ENCODE data around the gene TRIM33.
A peak's percentile ranks its signal among the peaks of the same experiment; 100 is the strongest.
"Not testable (repeated sequence)": the region's sequence is repeated elsewhere in the genome, so short reads cannot be mapped to it uniquely, and the experiment has no call there.

Gene TRIM33

DNA sequence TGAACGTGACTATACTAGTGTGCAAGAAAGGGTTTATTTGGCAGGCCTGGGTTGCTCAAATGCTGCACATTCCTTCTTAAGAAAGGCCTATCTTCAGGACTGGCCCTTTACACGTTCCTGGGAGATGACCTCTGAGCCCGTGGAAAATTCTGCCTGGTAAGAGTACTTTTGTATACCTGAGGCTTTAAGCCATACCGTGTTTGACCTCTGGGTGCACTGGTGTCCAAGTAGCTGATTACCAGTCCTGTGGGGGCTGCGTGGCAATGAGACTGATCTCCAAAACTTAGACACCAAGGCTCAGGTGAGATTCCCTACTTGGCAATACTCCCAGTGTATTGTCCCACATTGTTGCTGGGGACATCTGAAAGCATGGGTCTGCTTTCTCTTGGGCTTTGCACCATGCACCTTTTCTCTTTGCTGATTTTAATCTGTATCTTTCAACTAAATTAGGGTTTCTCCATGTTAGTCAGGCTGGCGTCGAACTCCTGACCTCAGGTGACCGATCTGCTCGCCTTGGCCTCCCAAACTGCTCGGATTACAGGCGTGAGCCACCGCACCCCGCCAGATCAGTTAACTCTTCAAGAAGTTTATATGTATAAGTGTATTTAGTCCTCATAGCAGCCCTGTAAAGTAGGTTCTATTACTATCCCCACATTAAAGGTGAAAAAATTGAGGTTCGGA is 44.5 kb downstream of the TRIM33 start:
- no peak for DNase-seq (ENCODE audit: low spot score)

DNA sequence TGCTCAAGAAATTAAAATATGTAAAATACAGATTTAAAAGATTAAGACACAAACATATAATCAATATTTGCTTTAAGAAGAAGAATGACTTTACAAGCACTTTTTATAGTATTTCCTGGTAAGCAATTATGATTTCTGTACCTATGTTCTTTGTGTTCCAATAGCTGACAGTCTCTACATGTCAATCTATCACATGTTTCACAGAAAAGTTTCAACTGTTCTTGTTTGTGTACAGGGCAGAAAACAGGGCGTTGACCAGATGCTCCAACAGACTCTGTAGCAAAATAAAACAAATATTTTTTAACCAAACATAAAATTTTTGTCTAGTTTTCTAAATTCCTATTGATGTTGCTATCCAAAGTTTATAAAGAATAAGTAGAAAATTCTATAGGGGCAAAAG is 48.0 kb downstream of the TRIM33 start:
- DNase-seq (ENCODE audit: low spot score) = no peak

- DNase-seq (ENCODE audit: low spot score) = no peak
Observed at GRCh38 chr1:114462341-114462740, 48.7 kb downstream of the TRIM33 start.

- DNase-seq (ENCODE audit: low spot score) = peak; percentile 88
Observed at GRCh38 chr1:114458237-114458777, 52.7 kb downstream of the TRIM33 start.

DNA sequence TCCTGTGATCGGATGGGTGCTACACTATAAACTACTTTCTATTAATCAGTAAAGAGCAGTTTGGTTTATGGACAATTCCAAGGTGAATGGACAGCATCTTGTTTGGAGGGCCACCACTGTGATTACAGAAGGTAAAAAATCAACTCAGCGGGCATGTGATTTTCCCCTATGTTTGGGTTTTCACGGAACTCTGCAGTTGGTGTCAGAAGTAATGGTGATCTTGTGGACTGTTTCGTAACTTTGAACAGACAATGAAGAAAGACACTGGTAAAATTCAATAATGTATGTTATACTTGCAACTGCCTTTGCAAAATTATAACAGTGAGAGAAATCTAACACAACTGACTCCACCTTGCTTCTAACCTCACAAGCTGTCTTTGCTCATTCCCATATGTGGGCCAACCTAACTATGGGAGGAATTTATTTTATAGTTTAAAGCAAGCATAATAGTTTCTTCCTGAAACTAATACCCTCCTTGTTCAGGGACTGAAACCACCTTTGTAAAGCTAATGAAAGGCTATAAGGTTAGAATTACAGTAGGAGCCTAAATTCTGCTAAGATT is 53.2 kb downstream of the TRIM33 start:
- no peak for DNase-seq (ENCODE audit: low spot score)

GRCh38 chr1:114456586-114456985 is 54.4 kb downstream of the TRIM33 start:
- no peak for DNase-seq (ENCODE audit: low spot score)

- DNase-seq (ENCODE audit: low spot score) = no peak
Observed at GRCh38 chr1:114455102-114455785, 55.8 kb downstream of the TRIM33 start.

- no peak for DNase-seq (ENCODE audit: low spot score)
Observed at GRCh38 chr1:114454539-114454938, 56.5 kb downstream of the TRIM33 start.

- DNase-seq (ENCODE audit: low spot score) = no peak
Observed at GRCh38 chr1:114453361-114453784, 57.6 kb downstream of the TRIM33 start.

- DNase-seq (ENCODE audit: low spot score) = no peak
Observed at GRCh38 chr1:114448370-114449036, 62.5 kb downstream of the TRIM33 start.

- DNase-seq (ENCODE audit: low spot score) = no peak
Observed at GRCh38 chr1:114446198-114446597, 64.8 kb downstream of the TRIM33 start.

GRCh38 chr1:114443226-114443625 is 67.8 kb downstream of the TRIM33 start:
- DNase-seq (ENCODE audit: low spot score) = not testable (repeated sequence)

DNA sequence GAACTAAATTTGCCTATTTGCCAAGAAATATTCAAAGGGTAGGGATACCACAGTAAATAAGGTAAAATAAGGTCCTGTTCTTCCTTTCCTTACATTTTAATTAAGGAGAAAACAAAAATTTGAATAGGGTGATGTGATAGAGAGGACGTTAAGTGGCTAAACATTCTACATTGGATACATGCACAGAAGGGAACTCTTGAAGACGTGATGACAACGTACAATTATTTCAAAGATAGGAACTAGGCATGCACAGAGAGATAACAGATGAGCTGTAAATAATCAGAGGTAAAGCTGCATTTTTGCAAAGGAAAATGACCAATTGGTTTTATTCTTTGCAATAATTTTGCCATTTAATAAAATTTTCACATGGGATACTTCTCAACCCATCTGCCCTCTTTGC is 69.7 kb downstream of the TRIM33 start:
- no peak for DNase-seq (ENCODE audit: low spot score)

DNA sequence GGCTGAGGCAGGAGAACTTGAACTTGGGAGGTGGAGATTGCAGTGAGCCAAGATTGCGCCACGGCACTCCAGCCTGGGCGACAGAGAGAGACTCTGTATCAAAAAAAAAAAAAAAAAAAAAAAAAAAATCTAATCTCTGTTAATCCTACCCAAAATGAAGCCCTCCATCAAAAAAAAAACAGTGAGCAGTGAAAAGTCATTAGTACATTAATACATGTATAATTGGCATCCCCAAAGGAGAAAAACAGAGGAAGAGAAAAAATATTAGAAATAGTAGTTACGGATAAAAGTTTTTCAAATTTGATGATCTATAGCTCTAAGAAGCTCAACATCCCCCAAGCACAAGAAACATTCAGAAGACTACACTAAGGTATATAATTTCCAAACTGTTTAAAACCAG is 71.6 kb downstream of the TRIM33 start:
- no peak for DNase-seq (ENCODE audit: low spot score)

DNA sequence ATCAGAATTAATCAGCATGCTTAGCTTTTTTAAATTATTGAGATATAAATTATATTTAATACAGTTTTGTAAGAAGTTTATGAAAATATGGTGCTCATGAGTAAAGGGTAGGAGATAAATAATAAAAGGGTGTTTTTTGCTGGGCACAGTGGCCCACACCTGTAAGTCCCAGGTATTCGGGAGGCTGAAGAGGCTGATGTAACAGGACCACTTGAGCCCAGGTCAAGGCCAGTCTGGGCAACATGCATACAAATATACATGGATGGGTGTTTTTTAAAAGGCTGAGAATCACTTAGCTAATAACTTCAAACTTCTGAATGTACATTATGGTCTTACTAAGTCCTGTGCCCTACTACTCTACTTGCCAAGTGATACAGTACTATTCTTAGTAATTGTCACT is 73.2 kb downstream of the TRIM33 start:
- no peak for DNase-seq (ENCODE audit: low spot score)

DNA sequence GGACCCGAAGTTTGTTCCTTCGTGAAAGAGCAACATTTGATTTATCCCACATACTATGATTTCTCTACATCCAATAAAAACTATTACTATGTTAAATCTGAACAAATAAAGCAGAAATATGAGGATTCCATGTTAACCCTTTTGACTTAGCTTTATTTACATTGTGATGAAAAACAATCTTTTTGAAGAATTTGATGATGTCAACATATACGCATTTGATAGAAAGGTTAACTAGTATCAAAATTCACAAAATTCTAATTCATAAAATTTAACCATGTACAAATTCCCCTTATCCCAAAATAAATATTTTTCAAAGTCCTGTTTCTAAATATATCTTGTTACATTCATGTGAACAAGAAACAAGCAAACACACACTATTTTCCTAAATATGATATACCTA is 74.2 kb downstream of the TRIM33 start:
- no peak for DNase-seq (ENCODE audit: low spot score)

DNA sequence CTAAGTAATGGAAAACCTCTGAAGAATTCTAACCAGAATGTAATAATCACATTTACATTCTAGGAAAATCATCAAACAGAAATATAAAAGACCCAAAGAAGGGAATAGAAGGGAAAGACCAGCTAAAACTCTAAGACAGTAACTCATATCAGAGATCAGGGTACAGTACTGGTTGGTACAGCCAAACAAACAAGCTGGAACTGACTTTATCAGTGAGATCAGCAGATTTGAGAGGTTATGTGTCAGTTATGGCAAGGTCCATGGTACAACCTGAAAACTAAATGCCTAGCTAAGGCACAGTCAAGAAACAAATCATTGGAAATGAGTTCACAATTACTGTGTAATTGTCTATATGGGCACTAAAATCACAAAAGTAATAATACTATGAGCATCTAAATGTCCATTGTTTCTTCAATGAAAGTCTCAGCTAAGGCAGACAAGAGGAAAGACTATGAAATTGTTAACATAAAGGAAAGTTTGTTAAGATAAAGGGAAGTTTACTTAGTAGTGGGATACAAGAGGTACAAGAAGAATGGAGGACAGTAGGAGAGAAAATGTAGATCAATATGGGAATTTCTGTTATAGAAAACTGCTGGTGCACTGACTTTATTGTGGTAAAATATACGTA is 75.8 kb downstream of the TRIM33 start:
- DNase-seq (ENCODE audit: low spot score) = no peak

DNA sequence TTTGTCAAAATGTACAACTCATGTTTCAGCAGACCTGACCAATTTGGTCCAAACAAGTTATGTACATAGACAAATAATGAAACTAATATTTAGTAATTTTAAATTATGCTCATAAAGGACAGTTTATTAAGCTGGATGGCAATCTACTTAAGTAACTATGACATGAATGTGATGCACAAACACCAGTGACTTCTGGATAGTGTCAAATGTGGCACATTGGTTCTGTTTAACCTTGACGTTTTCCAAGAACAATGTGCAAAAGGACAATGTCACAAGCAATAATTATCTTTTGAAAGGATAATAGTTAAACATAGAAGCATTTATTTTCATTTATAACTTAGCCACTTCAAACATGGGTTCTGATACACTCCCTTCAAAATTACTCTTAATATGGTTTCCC is 80.0 kb downstream of the TRIM33 start:
- DNase-seq (ENCODE audit: low spot score) = no peak

DNA sequence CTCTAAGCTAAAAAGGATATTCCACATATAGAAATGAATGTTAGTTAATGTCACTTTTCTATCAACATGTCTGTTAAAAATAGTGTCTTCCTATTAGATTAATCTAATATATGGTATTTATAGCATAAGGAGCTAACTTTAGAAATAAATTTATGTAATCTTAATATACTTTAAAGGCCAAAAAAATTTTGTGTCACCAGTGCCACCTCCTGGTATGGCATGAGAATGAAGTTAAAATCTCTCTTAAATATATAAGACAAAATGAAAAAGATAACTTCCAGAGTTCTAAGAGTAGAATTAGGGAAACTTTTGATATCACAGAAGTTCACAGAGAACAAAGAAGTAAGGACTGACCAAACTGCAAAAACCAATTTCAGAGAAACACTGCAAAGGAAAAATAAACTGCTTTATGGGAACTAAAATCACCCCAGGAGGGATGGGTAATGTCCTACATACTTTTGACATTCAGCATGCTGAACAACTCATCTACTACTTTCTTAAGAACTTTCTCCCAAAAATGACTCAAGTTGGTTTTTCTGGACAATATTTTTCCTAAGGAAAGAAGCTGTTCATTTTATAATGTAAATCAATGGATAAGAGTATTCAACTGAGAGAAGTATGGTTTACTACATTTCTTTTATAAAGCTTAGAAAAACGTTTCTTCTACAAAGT is 82.8 kb downstream of the TRIM33 start:
- DNase-seq (ENCODE audit: low spot score) = no peak

DNA sequence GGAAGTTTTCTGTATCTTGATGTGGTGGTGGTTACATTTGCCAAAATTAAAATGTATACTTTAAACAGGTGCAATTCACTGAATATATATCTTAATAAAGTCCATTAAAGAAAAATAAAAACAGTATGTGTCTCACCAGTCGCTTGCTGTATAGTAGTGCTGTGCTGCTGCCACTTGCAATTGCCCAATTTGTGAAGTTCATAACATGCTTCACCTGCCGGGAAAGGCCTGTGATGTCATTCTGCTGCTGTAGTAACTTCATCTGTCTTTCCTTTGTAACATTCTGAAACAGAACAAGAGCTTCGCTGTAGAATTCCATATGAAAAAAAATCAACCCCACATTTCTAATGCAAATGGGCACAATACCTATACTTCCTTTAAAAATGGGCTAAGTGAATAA is 83.4 kb downstream of the TRIM33 start:
- DNase-seq (ENCODE audit: low spot score) = no peak

DNA sequence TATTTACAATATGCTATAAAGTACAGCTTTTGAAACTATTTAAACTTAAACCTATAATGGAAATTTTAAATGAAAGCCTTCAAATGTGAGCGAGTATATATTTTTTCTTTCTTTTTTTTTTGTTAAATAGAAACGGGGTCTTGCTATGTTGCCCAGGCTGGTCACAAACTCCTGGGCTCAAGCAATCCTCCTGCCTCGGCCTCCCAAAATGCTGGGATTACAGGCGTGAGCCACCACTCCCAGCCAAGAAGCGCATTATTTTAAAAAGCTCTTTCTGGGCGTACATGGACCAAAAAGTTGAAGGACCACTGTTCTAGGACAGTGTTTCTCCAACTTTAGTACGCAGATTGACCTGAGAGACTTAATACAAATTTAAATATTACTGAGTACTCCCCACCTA is 87.5 kb downstream of the TRIM33 start:
- DNase-seq (ENCODE audit: low spot score) = no peak

GRCh38 chr1:114418948-114419347 is 92.1 kb downstream of the TRIM33 start:
- not testable (repeated sequence) for DNase-seq (ENCODE audit: low spot score)

Measured in COLO829 (cell line).